CD4-positive, alpha-beta T cell (primary cell): ENCODE measurements around the gene RHBDL1. TPM values are rescaled to one million over a fixed set of nuclear protein-coding genes. Genes with fewer than 3 reads are reported as not detected.

Experiments used
- ATAC-seq: fragments of 200-7000 bp; cut with Tn5 transposase; one replicate; pipeline ENCODE4 v1.10.0; 2022; ENCODE audit warnings: mild to moderate bottlenecking; ENCODE audit not compliant: poor library complexity
- CTCF ChIA-PET: fragments of 350-600 bp; sonication (Branson Sonifier 250); formaldehyde crosslinking; loops from one replicate; lab custom pipeline; 2021; ENCODE audit warnings: antibody characterized with exemption, inconsistent platforms; lab: Charles Lee
- POLR2A ChIA-PET: fragments of 350-600 bp; sonication (Branson Sonifier 250); formaldehyde crosslinking; loops from one replicate; lab custom pipeline; 2021; ENCODE audit warnings: antibody characterized with exemption, inconsistent platforms; lab: Charles Lee
- DNase-seq, 14 experiments: peaks; one replicate each; pipeline ENCODE4 v3.0.0-alpha.2; 2013 to 2020; ENCODE audit warnings: mixed read lengths in 2 of 14
- H3K27ac ChIP-seq, 2 donors: one replicate each; pipeline versions ENCODE4 v1.5.1 to v1.7.0; 2013; ENCODE audit warnings: low read length in 2 of 2, low read depth in 1 of 2, mild to moderate bottlenecking in 1 of 2
- H3K27me3 ChIP-seq, 2 experiments: 1 replicate in 1 of 2; 2 replicates in 1 of 2; pipeline versions ENCODE4 v1.6.1 to v1.7.0; 2013; ENCODE audit warnings: low read length in 2 of 2, control low read depth in 1 of 2, mild to moderate bottlenecking in 1 of 2, moderate library complexity in 1 of 2; ENCODE audit not compliant: insufficient read depth in 2 of 2, control insufficient read depth in 1 of 2
- H3K36me3 ChIP-seq: one replicate; pipeline ENCODE4 v1.6.1; 2013; ENCODE audit warnings: low read length, control low read depth; ENCODE audit not compliant: insufficient read depth
- H3K4me1 ChIP-seq: one replicate; pipeline ENCODE4 v1.6.1; 2013; ENCODE audit warnings: low read length, control low read depth; ENCODE audit not compliant: insufficient read depth
- H3K4me3 ChIP-seq: one replicate; pipeline ENCODE4 v1.5.1; 2013; ENCODE audit warnings: mild to moderate bottlenecking, low read length, moderate library complexity
- H3K9me3 ChIP-seq, 2 experiments: 1 replicate in 1 of 2; 2 replicates in 1 of 2; pipeline versions ENCODE4 v1.6.1 to v1.7.0; 2013; ENCODE audit warnings: low read length in 2 of 2, mild to moderate bottlenecking in 2 of 2, control low read depth in 1 of 2, moderate library complexity in 1 of 2; ENCODE audit not compliant: control insufficient read depth in 1 of 2, insufficient read depth in 1 of 2
- H3K27ac Mint-ChIP-seq: one replicate; pipeline ENCODE4 v1.8.0; 2020; ENCODE audit warnings: mixed read lengths
- H3K27me3 Mint-ChIP-seq: one replicate; pipeline ENCODE4 v1.8.0; 2021; ENCODE audit warnings: mixed read lengths
- H3K36me3 Mint-ChIP-seq: one replicate; pipeline ENCODE4 v1.8.0; 2021; ENCODE audit warnings: low read depth, mixed read lengths
- H3K4me1 Mint-ChIP-seq: one replicate; pipeline ENCODE4 v1.8.0; 2021; ENCODE audit warnings: low read depth, mixed read lengths
- H3K4me3 Mint-ChIP-seq: one replicate; pipeline ENCODE4 v1.8.0; 2020; ENCODE audit warnings: mild to moderate bottlenecking, mixed read lengths
- H3K9me3 Mint-ChIP-seq: one replicate; pipeline ENCODE4 v1.8.0; 2020; ENCODE audit warnings: mixed read lengths
- intact Hi-C, 2 experiments: fragments of 100-400 bp; cut with DNase I in 1 of 2; cut with micrococcal nuclease in 1 of 2; formaldehyde crosslinking; loops; one replicate each; pipeline versions ENCODE4 v1.15.1 to v1.9.0; 2023 to 2025; cut with DNase I, micrococcal nuclease
- total RNA-seq, 174 experiments: library from RNA in 2 of 174; stranded (reverse) in 2 of 174; gene quantifications; one replicate each; pipeline ENCODE4 v1.2.3 and lab custom pipeline; 2021 to 2026
- TF ChIP-seq, protein P1 (sequence below): fragments of 200-600 bp; IDR thresholded peaks from one replicate; pipeline ENCODE4 v1.8.0; 2022; ENCODE audit warnings: antibody characterized with exemption, mild to moderate bottlenecking

Gene RHBDL1
- total RNA-seq, 2 experiments from 2014 or later = 6.6 to 6.9 TPM

DNA sequence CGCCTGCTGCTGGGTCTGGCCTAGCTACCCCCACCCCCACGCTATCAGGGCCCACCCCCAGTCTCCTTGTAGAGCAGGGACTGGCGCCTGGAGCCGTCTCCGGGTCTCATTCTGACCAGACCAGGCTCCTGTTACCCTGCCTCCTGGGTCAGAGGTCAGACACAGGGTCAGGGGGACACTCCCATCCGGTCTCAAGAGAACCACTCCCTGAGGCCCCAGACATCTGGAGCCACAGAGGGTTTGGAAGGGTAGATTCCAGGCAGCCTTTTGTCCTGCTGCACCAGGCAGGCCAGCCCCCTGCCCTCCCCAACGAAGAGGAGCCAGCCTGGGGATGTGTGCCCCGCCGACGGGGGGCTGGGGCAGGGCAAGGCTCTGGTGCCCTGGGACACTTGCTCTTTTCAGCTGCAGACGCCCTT lies 45.6 kb upstream of the RHBDL1 start:
- H3K4me3 Mint-ChIP-seq = no peak overlapping the region
- TF ChIP-seq, protein P1, sequence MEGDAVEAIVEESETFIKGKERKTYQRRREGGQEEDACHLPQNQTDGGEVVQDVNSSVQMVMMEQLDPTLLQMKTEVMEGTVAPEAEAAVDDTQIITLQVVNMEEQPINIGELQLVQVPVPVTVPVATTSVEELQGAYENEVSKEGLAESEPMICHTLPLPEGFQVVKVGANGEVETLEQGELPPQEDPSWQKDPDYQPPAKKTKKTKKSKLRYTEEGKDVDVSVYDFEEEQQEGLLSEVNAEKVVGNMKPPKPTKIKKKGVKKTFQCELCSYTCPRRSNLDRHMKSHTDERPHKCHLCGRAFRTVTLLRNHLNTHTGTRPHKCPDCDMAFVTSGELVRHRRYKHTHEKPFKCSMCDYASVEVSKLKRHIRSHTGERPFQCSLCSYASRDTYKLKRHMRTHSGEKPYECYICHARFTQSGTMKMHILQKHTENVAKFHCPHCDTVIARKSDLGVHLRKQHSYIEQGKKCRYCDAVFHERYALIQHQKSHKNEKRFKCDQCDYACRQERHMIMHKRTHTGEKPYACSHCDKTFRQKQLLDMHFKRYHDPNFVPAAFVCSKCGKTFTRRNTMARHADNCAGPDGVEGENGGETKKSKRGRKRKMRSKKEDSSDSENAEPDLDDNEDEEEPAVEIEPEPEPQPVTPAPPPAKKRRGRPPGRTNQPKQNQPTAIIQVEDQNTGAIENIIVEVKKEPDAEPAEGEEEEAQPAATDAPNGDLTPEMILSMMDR = no peak

DNA sequence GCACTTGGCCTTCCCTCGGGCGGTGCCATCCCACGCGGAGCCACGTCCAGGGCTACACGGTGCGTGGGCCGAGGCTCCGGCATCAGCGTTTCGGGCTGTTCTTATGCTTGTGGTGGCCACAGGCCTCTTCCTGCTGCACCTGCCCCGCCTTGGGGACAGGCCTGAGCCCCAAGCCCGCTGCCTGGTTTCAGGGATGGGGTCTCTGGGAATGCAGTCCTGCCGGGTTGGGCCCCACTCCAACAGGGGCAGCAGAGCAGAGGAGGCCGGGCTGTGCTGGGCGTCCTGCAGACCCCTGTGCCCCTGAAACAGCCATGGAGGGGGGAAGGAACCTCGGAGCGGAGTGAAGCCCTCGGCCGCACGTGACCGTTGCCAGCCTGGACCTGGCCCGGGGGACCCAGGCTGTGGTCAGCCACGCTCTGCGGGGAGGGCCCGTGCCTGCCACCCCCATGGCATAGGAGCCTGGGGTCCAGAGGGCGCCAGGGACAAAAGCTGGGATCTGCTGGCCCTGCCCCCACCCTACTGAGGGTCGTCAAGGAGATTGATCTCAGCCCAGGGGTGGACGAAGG lies 45.1 kb upstream of the RHBDL1 start:
- Histone ChIP-seq H3K36me3 (peaks cover 7% of the 10 kb centered on the region), H3K9me3 (no peaks in the 10 kb centered on the region), H3K4me3 (no peak overlapping the region), H3K27me3 (no peaks in the 10 kb centered on the region), H3K27ac (no peak overlapping the region), H3K4me1 (peaks cover 20% of the 10 kb centered on the region)
- Mint-ChIP-seq H3K27me3 (no peaks in the 10 kb centered on the region), H3K27ac (no peak overlapping the region), H3K9me3 (no peaks in the 10 kb centered on the region), H3K4me1 (no peaks in the 10 kb centered on the region), H3K36me3 (no peaks in the 10 kb centered on the region), H3K4me3 (no peak overlapping the region)
- intact Hi-C loops = no loop called here
- CTCF ChIA-PET = no interaction called here
- ATAC-seq (no peak), DNase-seq (no peak)
- POLR2A ChIA-PET = no interaction called here
- TF ChIP-seq, protein P1 = no peak

More for the DNA sequence above, 45.6 kb upstream of the RHBDL1 start:
- H3K4me1 ChIP-seq = peaks cover 15% of the 10 kb centered on the region
- ChIA-PET POLR2A (no interaction called here), CTCF (no interaction called here)
- Mint-ChIP-seq H3K27ac (no peak overlapping the region), H3K9me3 (no peaks in the 10 kb centered on the region), H3K4me1 (no peaks in the 10 kb centered on the region), H3K27me3 (no peaks in the 10 kb centered on the region), H3K36me3 (no peaks in the 10 kb centered on the region)
- no peaks in the 10 kb centered on the region for H3K27me3 ChIP-seq
- H3K36me3 ChIP-seq = peaks cover 7% of the 10 kb centered on the region
- no peak overlapping the region for H3K27ac ChIP-seq
- H3K9me3 ChIP-seq = no peaks in the 10 kb centered on the region
- DNase-seq (no peak), ATAC-seq (no peak)
- no peak overlapping the region for H3K4me3 ChIP-seq
- intact Hi-C loops = no loop called here

DNA sequence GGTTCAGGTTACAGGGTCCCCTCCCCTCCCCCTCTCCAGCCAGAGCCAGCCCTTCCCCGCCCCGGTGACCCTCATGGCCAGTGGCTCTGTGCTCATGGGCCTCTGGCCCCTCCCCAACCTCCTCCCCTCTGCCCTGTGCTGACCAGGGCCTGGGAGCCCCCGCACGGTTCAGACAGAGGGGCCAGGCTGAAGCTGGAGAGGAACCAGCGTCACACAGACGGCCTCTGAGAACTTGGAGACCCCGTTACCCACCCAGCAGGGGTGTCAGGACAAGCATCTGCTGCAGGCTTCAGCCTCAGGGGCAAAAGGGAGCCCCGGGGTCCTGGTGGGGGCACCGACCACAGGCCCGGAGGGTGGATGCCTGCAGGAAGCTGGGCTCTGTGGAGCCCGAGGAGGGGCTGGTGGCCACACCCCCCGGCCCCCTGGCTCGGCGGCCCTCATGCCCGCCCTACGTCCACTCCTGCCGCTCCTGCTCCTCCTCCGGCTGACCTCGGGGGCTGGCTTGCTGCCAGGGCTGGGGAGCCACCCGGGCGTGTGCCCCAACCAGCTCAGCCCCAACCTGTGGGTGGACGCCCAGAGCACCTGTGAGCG lies 44.6 kb upstream of the RHBDL1 start, which contains the start of gene WFIKKN1:
Gene WFIKKN1, plus strand, starts transcription at position 171 of the 591 bp plus-strand sequence. Its CDS starts 269 bp downstream, at position 440.
- H3K4me3 Mint-ChIP-seq = no peak within 1 kb of the TSS
- POLR2A ChIA-PET = no interaction called here

More for the DNA sequence above, 44.6 kb upstream of the RHBDL1 start, which contains the start of gene WFIKKN1:
- no peak within 1 kb of the TSS for H3K27ac ChIP-seq
- H3K4me3 ChIP-seq = no peak within 1 kb of the TSS
- CTCF ChIA-PET = no interaction called here
- no peak within 1 kb of the TSS for H3K27ac Mint-ChIP-seq
- H3K27me3 Mint-ChIP-seq = no peaks in the 10 kb centered on the region
- H3K9me3 Mint-ChIP-seq = no peaks in the 10 kb centered on the region
- intact Hi-C loops = no loop called here
- H3K27me3 ChIP-seq = no peaks in the 10 kb centered on the region
- no peak for ATAC-seq
- peaks cover 7% of the 10 kb centered on the region for H3K36me3 ChIP-seq
- no peaks in the 10 kb centered on the region for H3K36me3 Mint-ChIP-seq
- no peaks in the 10 kb centered on the region for H3K4me1 Mint-ChIP-seq
- TF ChIP-seq, protein P1 = no peak
- peak in 1 of 14 experiments; percentile 35 for DNase-seq
- peaks cover 26% of the 10 kb centered on the region for H3K4me1 ChIP-seq
- H3K9me3 ChIP-seq = no peaks in the 10 kb centered on the region
